Right ventricle myocardium inferior (tissue), 1 donor: Measurements from ENCODE around the gene SLC25A13. TPM values are rescaled to one million over a fixed set of nuclear protein-coding genes. Genes with fewer than 3 reads are reported as not detected.
A peak's percentile ranks its signal among the peaks of the same experiment; 100 is the strongest.

Experiments
- ATAC-seq: fragments of 200-7000 bp; cut with Tn5 transposase; one replicate; pipeline ENCODE4 v1.9.1; 2020; ENCODE audit warnings: mild to moderate bottlenecking, moderate library complexity
- DNase-seq: peaks from one replicate; pipeline ENCODE4 v3.0.0; 2021; ENCODE audit errors: missing footprints
- intact Hi-C: fragments of 100-400 bp; cut with DNase I; formaldehyde crosslinking; loops from one replicate; pipeline ENCODE4 v1.11.0; 2022
- total RNA-seq: library from RNA; stranded (reverse); fragmentation: NEBNext Ultra II Directional; extraction: Animal tissue kit (Norgen Biotek cat#: 25700); gene quantifications from one replicate; pipeline ENCODE4 v1.2.1, GENCODE V29; 2021
- donor health status: DM: no; HTN: yes; CAD: no; lungs with severe emphysema.

Gene SLC25A13
- total RNA-seq, 1 donor from 2014 or later: 10.7 TPM

GRCh38 chr7:96143495-96144259 lies 178.2 kb downstream of the SLC25A13 start:
- ATAC-seq (no peak), DNase-seq (no peak)
- intact Hi-C loops: no loop called here

DNA sequence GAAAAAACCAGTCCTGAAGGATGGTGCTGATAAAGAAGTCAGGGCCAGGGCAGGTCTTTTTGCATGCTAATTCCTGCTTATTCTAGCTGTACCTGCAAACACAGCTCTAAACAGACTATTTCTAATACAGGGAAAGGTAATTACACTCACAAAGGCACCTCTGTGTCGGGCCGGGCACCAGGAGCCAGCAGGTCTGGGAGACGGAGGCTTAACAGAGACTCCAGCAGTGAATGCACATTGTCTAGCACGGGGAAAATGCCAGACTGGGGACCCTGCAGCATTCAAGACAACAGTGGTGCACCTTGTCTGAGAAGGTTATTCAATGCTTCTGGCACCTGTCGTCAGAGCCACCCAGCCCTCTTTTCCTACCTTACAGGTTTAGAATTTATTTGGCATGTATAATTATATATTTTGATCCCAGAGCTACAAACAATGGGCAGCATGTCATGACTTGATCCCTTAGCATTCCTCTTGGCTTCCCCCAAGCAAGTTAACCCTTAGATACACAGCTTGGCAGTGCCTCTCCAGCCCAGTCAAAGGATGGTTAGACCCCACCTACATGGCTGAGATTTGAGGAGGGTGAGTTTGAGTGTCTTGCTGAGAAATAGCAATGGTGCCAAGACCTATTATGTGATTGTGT lies 185.2 kb downstream of the SLC25A13 start:
- no peak for DNase-seq
- intact Hi-C loops: no loop called here
- no peak for ATAC-seq

- intact Hi-C loops: no loop called here
- no peak for ATAC-seq
- DNase-seq: no peak
Measured at GRCh38 chr7:96135241-96135640, 186.7 kb downstream of the SLC25A13 start.

DNA sequence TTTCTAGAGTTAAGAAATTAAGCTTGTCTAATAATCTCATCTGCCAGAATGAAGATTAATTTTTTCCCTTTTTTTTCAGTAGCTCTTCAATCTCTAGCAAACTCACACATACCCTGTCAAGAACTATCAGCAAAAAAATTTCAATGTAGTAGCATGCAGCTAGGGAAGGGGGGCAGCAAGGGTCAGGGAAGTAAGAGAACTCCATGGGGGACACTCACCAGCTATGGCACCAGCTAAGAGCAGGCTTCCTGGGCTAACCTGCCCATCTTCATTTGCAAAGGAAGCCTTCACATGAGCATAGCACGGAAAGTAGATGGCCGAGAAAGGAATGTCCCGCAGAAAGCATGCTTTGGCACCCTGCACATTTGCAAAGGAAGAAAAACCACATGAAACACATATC lies 190.4 kb downstream of the SLC25A13 start:
- ATAC-seq (no peak), DNase-seq (no peak)
- intact Hi-C loops: no loop called here

GRCh38 chr7:96127746-96128145 lies 194.2 kb downstream of the SLC25A13 start:
- intact Hi-C loops: no loop called here
- ATAC-seq (no peak), DNase-seq (no peak)

GRCh38 chr7:96126382-96126781 lies 195.5 kb downstream of the SLC25A13 start:
- ATAC-seq (no peak), DNase-seq (no peak)
- intact Hi-C loops: no loop called here

GRCh38 chr7:96122746-96123145 lies 199.2 kb downstream of the SLC25A13 start:
- intact Hi-C loops: no loop called here
- no peak for ATAC-seq

DNA sequence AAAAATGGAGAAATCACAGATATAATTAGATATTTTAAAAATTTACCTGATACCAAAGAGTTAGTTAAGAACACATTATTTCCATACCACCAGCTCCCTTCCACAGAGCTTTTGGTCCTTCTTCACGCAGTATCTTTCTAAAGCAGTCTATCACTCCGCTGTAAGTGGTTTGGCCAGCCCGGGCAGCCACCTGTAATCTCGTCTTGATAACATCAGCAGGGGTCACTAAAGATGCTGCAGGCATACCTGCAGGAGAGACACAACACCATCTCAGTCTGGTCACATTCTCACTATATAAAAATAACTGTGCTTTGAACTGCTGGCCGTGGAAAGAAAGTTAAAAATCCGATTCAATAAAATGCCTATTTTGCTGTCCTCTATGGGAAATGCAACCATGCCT lies 200.1 kb downstream of the SLC25A13 start:
- intact Hi-C loops: no loop called here
- ATAC-seq: no peak
- no peak for DNase-seq

More at GRCh38 chr7:96122746-96123145, 199.2 kb downstream of the SLC25A13 start:
- DNase-seq: no peak

GRCh38 chr7:96120445-96121225 lies 201.3 kb downstream of the SLC25A13 start:
- intact Hi-C loops: no loop called here
- DNase-seq (no peak), ATAC-seq (no peak)

GRCh38 chr7:96118449-96119001 lies 203.4 kb downstream of the SLC25A13 start:
- intact Hi-C loops: no loop called here
- DNase-seq (no peak), ATAC-seq (peak; percentile 23)

GRCh38 chr7:96116173-96116572 lies 205.7 kb downstream of the SLC25A13 start:
- ATAC-seq (no peak), DNase-seq (no peak)
- intact Hi-C loops: no loop called here

DNA sequence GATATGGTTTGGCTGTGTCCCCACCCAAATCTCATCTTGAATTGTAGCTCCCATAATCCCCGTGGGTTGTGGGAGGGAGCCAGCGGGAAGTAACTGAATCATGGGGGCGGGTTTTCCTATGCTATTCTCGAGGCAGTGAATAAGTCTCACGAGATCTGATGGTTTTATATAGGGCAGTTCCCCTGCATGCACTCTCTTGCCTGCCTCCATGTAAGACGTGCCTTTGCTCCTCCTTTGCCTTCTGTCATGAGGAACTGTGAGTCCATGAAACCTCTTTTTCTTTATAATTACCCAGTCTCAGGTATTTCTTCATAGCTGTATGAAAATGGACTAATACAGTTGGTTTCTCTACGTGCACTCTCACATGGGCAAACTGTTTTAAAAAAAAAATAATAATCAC lies 207.7 kb downstream of the SLC25A13 start:
- intact Hi-C loops: no loop called here
- ATAC-seq (no peak), DNase-seq (no peak)

DNA sequence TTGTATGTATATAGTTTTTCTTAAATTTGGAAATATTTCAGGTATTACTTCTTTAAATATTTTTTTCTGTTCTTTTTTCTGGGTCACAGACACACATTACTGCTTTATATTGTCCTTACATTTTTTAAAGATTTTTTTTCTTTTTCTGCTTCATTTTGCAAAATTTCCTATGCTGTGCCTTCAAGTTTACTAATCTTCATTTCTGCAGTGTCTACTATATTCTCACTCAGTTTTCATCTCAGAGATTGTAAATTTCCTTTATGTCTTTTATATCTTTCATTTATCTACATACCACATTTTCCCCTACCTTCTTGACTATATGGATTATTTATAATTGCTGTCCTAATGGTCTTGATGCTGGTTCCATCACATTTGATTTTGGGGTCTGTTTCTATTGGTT lies 210.5 kb downstream of the SLC25A13 start:
- ATAC-seq (no peak), DNase-seq (no peak)
- intact Hi-C loops: no loop called here

GRCh38 chr7:96104984-96105383 lies 216.9 kb downstream of the SLC25A13 start:
- DNase-seq: no peak
- no peak for ATAC-seq
- intact Hi-C loops: no loop called here

- ATAC-seq: no peak
- DNase-seq: no peak
- intact Hi-C loops: no loop called here
Measured at GRCh38 chr7:96102096-96102811, 219.6 kb downstream of the SLC25A13 start.

GRCh38 chr7:96100737-96101136 lies 221.2 kb downstream of the SLC25A13 start:
- no peak for ATAC-seq
- intact Hi-C loops: no loop called here
- no peak for DNase-seq

- intact Hi-C loops: no loop called here
- no peak for DNase-seq
- ATAC-seq: no peak
Measured at GRCh38 chr7:96097835-96098234, 224.1 kb downstream of the SLC25A13 start.

- intact Hi-C loops: no loop called here
- ATAC-seq (no peak), DNase-seq (no peak)
Measured at GRCh38 chr7:96093435-96093834, 228.5 kb downstream of the SLC25A13 start.

GRCh38 chr7:96090756-96091155 lies 231.1 kb downstream of the SLC25A13 start:
- ATAC-seq: no peak
- DNase-seq: no peak
- intact Hi-C loops: no loop called here
